GM19239 (cell line): ENCODE data around the gene MST1.

Source experiments
- DNase-seq: peaks from one replicate; pipeline ENCODE4 v3.0.0; 2011; ENCODE audit warnings: low spot score; ENCODE audit not compliant: insufficient read length
- FAIRE-seq: peaks from 2 replicates; lab custom pipeline; 2011; peaks lifted over from hg19 to GRCh38; lab: Jason Lieb, UNC

MST1 gene

GRCh38 chr3:49662720-49663413 is 26.4 kb downstream of the MST1 start:
- FAIRE-seq: no peak
- no peak for DNase-seq

DNA sequence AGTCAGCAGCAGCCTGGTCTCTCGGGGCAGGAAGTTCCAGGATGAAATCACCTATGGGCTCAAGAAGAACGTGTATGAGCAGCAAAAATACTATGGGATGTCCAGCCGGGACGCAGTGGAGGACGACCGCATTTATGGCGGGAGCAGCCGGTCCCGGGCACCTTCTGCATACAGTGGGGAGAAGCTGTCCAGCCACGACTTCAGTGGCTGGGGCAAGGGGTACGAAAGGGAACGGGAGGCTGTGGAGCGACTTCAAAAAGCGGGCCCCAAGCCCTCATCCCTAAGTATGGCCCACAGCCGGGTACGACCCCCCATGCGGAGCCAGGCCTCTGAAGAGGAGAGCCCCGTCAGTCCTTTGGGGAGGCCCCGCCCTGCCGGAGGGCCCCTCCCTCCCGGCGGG is 27.3 kb downstream of the MST1 start:
- no peak for FAIRE-seq

GRCh38 chr3:49661281-49661680 is 28.0 kb downstream of the MST1 start:
- DNase-seq: no peak
- no peak for FAIRE-seq

More for the DNA sequence above, 27.3 kb downstream of the MST1 start:
- no peak for DNase-seq

- no peak for FAIRE-seq
Observed at GRCh38 chr3:49659756-49660155, 29.5 kb downstream of the MST1 start.

DNA sequence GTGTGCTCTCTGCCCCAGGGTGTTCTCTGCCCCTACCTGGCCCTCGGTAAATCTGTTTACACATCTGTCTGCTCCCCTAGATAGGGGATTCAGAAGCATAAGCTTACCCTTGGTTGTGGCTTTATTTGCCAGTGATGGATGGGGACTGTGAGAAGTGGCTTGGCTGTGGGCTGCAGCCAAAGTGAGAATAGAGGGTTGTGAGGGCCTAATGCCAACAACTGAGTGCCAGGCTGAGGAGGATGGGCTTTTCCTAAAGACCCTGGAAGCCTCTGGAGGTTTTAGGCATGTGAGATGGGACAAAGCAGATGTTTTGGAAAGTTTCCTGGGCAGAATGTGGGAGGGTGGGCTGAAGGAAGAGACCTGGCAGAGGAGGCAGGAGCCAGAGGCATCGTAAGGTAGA is 30.6 kb downstream of the MST1 start:
- no peak for DNase-seq
- FAIRE-seq: no peak

More at GRCh38 chr3:49659756-49660155, 29.5 kb downstream of the MST1 start:
- DNase-seq: no peak

- FAIRE-seq: no peak
- no peak for DNase-seq
Observed at GRCh38 chr3:49657208-49657915, 31.9 kb downstream of the MST1 start.

DNA sequence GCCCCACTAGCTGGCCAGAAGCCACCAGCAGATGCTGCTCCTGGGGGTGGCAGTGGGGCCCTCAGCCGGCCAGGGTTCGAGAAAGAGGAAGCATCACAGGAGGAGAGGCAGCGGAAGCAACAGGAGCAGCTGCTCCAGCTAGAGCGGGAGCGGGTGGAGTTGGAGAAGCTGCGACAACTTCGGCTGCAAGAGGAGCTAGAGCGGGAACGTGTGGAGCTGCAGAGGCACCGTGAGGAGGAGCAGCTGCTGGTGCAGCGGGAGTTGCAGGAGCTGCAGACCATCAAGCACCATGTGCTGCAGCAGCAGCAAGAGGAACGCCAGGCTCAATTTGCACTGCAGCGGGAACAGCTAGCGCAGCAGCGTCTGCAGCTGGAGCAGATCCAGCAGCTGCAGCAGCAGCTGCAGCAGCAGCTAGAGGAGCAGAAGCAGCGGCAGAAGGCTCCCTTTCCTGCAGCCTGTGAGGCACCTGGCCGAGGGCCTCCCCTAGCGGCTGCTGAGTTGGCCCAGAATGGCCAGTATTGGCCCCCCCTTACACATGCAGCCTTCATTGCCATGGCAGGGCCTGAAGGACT is 32.6 kb downstream of the MST1 start:
- FAIRE-seq: no peak
- DNase-seq: no peak

DNA sequence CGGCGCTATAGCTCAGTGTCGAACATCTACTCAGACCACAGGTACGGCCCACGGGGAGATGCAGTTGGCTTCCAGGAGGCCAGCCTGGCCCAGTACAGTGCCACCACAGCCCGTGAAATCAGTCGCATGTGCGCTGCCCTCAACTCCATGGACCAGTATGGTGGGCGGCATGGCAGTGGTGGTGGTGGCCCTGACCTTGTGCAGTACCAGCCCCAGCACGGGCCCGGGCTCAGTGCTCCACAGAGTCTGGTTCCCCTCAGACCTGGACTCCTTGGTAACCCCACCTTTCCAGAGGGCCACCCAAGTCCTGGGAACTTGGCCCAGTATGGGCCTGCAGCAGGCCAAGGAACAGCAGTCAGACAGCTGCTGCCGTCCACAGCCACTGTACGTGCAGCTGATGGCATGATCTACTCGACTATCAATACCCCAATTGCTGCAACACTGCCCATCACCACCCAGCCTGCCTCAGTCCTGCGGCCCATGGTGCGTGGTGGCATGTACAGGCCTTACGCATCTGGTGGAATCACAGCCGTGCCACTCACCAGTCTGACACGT is 33.5 kb downstream of the MST1 start:
- FAIRE-seq (no peak), DNase-seq (no peak)

DNA sequence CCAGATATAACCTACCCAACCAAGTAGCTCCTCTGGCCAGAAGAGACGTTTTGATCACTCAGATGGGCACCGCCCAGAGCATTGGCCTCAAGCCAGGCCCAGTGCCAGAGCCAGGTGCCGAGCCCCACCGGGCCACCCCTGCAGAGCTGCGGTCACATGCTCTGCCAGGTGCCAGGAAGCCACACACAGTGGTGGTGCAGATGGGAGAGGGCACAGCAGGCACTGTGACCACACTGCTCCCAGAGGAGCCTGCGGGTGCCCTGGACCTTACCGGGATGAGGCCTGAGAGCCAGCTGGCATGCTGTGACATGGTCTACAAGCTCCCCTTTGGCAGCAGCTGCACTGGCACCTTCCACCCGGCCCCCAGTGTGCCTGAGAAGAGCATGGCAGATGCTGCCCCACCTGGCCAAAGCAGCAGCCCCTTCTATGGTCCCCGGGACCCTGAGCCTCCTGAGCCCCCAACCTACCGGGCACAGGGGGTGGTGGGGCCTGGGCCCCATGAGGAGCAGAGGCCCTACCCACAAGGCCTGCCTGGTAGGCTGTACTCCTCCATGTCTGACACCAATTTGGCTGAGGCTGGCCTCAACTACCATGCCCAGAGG is 34.2 kb downstream of the MST1 start:
- FAIRE-seq: no peak
- DNase-seq: no peak

- DNase-seq (no peak), FAIRE-seq (no peak)
Observed at GRCh38 chr3:49654176-49654825, 35.0 kb downstream of the MST1 start.

DNA sequence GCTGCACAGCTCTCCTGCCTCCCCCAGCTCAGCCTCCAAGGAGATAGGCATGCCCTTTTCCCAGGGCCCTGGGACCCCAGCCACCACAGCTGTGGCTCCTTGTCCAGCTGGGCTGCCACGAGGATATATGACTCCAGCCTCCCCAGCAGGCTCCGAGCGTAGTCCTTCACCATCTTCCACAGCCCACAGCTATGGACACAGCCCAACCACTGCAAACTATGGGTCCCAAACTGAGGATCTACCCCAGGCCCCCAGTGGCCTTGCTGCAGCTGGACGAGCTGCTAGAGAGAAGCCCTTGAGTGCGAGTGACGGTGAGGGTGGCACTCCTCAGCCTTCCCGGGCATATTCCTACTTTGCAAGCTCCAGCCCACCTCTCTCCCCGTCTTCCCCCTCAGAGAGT is 35.7 kb downstream of the MST1 start:
- DNase-seq (no peak), FAIRE-seq (no peak)

- FAIRE-seq: no peak
Observed at GRCh38 chr3:49652903-49653415, 36.3 kb downstream of the MST1 start.

DNA sequence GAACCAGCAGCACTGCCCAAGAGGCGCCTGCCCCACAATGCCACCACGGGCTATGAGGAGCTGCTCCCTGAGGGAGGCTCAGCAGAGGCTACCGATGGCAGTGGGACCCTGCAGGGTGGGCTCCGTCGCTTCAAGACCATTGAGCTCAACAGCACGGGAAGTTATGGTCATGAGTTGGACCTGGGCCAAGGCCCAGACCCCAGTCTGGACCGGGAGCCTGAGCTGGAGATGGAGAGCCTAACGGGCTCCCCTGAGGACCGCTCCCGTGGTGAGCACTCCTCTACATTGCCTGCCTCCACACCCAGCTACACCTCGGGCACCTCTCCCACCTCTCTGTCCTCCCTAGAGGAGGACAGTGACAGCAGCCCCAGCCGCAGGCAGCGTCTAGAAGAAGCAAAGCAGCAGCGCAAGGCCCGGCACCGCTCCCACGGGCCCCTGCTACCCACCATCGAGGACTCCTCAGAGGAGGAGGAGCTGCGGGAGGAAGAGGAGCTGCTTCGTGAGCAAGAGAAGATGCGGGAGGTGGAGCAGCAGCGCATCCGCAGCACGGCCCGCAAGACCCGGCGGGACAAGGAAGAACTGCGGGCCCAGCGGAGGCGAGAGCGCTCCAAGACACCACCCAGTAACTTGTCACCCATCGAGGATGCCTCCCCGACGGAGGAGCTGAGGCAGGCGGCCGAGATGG is 36.9 kb downstream of the MST1 start:
- DNase-seq (no peak), FAIRE-seq (no peak)

More at GRCh38 chr3:49652903-49653415, 36.3 kb downstream of the MST1 start:
- DNase-seq: no peak

- no peak for DNase-seq
- no peak for FAIRE-seq
Observed at GRCh38 chr3:49650637-49651036, 38.6 kb downstream of the MST1 start.

DNA sequence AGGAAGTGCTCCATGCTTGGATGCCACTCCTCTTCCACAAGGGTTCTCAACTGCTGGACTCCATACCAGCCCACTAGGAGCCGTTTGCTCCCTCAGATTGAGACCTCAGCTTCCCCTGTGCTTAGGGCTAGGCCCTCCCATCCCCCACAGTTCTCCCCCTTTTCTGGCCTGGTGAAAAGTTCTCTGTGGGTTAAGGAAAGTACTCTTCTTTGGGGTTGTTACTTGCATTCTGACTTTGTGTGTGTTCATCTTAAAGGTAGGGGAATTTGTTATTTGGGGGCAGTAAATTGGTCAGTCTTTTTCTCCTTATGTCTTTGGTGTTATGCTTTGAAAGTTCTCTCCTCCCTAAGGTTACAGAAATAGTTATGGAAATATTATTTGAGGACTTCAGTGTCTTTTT is 39.1 kb downstream of the MST1 start:
- FAIRE-seq: no peak

GRCh38 chr3:49649576-49649975 is 39.7 kb downstream of the MST1 start:
- FAIRE-seq (no peak), DNase-seq (no peak)

More for the DNA sequence above, 39.1 kb downstream of the MST1 start:
- no peak for DNase-seq

- no peak for FAIRE-seq
- no peak for DNase-seq
Observed at GRCh38 chr3:49648354-49649019, 40.8 kb downstream of the MST1 start.

DNA sequence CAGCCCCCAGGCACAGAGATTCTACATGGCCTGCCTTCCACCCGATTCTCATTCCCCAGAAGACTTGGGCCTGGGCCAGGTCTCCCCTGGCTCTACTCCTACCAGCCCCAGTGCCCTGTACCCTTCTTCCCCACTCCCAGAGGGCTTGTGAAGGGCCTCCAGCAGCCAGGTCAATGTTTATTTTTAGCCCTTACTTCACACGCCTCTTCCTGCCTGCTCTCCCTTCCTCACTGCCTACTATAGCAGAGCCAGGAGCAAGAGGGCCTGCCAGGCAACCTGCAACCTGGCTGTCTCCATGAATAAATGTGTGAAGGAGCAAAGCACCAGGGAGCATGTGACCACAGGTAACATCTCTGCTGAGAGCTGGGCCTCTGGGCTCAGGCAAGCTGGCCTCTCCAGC is 41.5 kb downstream of the MST1 start:
- FAIRE-seq: no peak
- DNase-seq: no peak

- FAIRE-seq: no peak
- no peak for DNase-seq
Observed at GRCh38 chr3:49646236-49646635, 43.0 kb downstream of the MST1 start.
